CD4-positive, alpha-beta T cell treated with Interleukin-15 for 4 hours (primary cell): ENCODE data around the gene RXRB.

Experiments
- DNase-seq: peaks from one replicate; pipeline ENCODE4 v3.0.0-alpha.2; 2020; ENCODE audit warnings: low spot score

Gene RXRB

DNA sequence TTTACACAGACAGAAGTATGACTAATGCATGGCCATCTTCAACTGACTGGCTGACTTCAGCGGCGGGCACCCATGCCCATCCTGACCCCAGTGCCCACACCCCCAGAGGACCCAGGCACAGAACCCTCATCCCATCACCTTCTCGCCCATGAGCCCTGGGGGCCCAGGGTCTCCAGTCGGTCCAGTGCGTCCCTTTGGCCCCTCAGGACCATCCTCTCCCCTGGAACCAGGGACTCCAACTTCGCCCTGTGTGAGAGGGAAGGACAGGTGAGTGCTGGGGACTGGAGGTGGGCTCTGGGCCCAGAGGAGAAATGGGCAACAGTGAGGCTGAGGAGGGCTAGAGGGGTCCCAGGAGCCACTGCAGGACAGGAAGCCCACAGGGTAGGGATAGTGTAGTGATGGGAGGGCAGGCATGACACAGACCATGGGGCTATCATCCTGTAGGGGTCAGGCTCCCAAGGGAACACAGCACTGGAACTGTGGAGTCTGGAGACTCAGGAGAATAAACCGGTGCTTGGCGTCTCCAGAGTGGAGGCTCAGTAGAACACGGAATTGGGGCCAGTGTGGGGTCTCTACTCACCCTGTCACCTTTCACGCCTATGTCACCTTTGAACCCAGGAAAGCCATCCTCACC, 24.9 kb downstream of the RXRB start:
- no peak for DNase-seq

DNA sequence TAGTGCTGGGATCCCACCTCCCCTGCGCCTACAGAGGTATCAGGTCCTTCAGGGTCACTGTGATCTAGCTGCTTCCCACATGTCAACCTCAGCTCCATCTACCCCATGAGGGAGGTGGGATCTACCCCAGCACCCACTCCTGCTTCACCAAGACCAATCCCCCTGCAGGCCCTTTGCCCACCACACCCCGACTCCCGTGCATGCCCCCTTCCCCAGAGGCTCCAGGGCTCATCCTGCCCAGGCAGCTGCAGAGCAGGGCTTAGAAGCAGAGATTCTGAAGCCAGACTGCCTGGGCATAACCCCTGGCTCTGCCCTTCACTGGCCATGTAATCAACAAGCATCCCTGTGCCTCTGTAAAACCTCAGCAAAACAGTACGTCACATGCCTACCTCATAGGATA, 25.7 kb downstream of the RXRB start:
- DNase-seq, result no peak

DNA sequence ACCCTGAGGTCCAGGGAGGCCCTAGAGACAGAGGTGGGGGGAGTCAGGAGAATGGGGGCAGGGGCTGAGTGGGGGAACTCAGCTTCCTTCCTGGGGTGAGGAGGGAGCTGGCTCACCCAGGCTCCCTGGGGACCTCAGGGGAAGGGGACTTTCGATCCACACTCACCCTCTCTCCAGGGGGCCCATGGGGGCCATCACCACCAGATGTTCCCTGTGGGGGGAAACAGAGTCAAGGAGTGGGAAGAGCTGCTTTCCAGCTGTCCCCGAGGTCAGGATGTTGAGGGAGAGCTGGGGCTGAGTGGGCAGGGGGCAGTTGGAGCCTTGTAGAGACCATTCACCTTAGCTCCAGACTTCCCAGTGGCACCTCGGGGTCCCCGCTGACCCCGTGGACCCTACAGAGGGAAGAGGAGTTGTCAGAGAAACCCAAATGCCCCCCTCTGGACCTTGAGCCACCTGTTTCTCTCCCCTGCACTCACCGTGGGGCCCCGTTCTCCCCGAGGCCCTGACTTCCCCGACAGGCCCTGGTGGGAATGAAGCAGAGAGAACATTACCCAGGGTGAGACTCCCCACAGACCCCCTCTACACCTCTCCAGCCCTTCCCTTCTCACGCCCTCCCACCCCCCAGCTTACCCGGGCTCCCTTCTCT, 26.8 kb downstream of the RXRB start:
- no peak for DNase-seq

GRCh38 chr6:33172688-33173534, 27.6 kb downstream of the RXRB start:
- DNase-seq, result no peak

- no peak for DNase-seq
These were observed 28.4 kb downstream of the RXRB start for GRCh38 chr6:33171880-33172687.

DNA sequence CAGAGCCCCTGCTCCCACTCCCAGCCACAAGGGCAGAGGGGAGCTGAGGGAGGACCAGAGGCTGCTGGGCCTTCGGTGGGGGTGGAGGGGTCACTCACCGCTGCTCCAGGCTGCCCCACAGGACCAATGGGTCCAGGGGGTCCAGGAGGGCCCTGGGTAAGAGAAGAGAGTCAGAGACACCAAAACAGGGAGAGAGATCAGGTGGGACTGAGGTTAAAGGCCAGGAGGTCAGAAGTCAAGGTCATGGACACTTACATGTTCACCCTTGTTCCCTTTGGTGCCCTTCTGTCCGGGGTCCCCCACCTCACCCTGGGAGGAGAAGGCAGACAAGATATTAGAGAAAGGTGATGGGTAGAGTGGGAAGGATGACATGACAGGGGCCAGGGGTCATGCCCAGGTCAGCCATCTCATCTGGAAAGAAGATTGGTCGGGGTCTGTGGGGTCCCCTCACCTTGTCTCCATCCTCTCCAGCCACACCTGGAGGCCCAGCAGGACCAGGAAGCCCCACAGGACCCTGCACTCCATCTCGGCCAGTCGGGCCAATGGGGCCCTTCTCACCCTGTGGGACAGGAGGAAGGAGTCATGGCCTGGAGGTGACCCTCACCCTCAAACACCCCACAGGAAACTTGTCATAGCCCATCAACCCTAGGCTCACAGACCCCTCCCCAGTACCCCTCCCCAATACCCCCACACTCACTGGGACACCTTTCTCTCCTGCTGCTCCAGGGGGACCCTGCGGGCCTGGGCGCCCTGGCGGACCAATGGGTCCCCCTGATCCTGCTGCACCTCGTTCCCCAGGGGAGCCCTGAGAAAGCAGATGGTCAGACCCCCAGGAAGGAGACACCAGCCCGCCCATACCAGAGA, 29.2 kb downstream of the RXRB start:
- DNase-seq, result no peak

DNA sequence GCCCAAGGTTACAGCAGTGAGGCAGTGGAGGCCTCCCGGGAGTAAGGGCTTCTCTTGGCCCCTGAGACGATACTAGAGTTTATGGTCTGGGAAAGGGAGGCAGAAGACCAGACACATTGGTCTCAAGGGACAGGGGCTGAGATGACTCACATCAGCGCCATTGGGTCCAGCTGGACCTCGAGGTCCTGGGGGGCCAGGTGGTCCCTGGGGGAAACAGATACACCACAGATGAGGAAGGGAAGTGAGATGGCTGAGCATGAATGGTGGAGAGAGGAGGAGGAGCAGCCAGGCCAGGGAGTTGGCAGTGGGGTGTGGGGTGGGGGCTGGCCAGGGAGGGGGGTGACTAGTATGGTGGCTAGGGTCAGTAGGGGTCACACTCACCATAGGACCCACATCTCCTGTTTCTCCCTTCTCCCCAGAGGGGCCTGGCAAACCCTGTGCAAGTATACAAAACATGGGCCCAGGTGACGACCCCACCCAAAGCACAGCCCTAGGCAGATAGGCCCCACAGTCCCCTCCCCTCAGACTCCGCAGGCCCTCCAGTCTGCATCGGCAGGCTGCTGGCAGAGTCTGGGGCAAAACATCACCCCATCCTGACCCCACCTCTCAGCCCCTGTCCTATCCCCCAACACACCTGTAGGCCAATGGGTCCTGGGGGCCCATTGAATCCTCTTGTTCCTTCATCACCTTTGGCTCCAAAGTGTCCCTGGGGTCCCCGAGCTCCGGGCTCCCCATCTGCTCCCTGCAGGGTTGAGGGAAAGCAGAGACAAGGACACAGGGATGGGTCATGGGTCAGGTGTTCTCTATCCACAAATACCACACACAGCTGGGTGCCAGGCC, 30.1 kb downstream of the RXRB start:
- DNase-seq, result no peak

DNA sequence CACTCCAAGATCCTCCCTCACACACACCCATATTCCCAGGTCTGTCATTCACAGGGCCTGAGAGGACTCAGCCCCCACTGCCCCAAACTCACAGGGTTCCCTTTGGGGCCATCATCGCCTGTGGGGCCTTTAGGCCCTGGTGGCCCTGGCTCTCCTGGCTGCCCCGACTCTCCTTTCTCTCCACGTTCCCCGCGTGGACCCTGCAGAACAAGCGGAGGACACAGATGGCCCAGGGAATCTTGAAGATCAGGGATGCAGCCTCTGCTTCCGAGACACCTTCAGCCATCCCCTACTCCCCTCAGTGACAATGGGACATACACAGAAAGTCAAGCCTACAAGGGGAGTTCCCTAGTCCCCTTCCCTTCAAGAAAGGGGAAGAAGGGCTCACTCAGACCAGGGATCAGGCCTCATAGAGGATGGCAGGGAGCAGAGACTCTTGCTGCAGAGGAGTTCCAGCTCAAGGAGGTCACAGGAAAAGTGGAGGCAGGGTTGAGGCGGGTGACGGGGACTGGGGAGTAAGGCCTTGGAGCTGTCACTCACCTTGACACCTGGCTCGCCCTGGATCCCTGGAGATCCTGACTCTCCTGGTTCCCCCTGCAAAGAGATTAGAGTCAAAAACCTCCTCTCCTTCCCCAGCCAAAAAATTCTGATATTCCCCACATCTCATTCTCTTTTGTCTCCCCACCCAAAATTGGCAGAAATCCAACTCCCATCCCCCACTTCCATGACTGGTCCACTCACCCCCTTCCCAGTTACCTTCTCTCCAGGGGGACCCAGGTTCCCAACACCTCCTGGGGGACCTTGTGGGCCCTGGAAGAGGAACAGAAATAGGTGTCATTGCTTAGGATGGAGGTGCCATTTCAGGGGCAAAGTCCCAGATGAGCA, 30.9 kb downstream of the RXRB start:
- DNase-seq, result no peak

DNA sequence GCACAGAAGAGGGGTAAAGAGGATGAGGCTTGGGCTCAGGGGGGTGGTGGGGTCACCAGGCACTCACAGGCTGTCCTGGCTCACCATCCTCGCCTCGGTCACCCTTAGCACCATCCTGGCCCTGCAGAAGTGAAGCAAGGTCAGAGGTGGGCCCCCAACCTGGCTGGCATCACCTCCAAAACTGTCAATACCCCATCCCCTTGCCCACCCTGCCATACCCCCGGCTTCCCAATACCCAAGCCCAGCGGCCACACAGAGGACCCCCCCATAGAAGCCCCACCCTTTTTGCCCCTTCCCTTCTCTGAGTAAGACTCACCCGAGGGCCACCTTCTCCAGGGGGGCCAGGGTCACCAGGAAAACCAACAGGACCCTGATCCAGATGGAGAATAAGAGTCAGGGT, 31.8 kb downstream of the RXRB start:
- no peak for DNase-seq

DNA sequence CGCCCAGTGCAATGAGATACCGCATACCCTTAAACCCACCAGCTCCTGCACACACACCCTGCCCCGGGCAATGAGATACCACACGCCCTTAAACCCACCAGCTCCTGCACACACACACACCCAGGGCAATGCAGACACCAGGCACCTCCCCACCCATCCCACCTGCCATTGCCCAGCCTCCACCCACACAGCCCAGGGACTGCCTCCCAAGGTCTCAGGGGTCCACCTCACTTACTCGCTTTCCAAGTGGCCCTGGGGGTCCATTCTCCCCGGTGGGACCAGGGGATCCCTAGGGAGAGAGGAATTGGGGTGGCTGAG, 32.2 kb downstream of the RXRB start:
- DNase-seq, result no peak

GRCh38 chr6:33167374-33168283, 32.8 kb downstream of the RXRB start:
- DNase-seq, result no peak

DNA sequence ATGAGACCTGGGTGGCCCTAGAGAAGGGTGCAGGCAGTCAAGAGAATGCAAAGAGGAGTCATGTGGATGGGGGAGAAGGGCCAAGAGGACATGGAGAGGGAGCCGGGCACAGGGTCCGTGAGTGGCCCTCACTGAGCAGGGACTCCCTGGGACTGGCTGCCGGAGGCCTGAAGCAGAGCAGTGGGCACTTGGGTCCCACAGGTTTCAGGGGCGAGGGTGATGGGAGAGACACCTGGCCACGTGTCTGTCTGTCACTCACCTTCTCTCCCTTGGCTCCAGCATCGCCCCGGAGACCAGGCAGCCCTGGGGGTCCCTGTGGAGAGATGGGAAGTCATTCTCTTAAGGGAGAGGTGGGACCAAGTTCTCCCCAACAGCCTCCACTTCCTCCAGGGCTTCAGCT, 33.7 kb downstream of the RXRB start:
- no peak for DNase-seq

DNA sequence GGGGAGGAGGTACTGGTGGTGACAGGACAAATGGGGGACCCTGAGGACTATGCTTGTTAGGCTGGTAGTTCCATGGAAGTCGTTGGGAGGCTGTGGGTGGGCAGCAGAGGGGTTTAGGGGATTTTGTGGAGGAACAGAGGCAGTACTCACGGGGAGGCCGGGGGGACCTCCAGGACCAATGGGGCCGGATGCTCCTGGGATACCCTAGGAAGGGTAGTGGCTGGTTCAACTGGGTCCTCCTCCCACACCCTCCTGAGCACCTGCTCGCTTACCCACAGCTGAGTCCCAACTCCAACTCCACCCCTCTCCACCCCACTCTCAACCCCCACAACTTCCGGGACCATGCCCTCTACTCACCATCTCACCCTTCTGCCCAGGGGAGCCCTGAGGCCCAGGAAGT, 34.1 kb downstream of the RXRB start:
- DNase-seq, result no peak

GRCh38 chr6:33165581-33166258, 34.7 kb downstream of the RXRB start:
- DNase-seq, result no peak

GRCh38 chr6:33164665-33165373, 35.6 kb downstream of the RXRB start:
- no peak for DNase-seq

DNA sequence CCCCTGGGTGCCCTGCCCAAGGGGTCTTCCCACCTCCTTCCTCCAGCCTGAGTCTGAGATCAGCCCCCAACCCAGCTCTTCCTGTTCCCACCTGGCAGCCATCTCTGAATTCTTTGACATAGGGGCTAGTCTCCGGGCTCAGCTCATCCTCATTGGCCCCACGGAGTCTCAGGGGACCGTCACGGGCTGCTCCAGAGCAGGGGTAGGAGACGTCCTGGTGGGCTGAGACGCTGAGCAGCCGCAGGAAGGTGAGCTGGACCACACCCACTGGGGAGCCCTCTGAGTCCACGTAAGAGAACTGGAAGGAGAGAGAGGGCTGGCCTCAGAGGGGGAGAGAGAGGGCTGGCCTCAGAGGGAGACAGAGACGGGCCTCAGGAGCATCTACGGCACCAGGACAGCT, 36.3 kb downstream of the RXRB start:
- DNase-seq, result no peak

DNA sequence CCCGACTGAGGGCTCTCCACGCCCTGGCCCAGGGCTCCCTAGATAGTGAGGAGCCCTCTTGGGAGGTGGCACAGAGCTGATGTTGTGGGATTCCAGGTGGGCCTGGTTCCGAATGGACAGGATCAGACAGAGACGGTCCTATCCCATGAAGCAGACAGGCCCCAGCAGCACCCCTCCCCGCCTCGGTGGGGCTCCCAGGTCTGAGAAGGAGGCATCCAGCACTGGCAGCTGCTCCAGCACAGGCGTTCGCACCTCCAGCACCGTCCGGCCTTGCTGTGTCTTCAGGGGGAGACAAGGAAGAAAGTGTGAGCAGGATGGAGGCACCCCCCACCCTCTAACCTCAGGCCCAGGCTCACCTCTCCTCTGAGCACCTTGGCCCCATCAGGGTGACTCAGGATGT, 36.9 kb downstream of the RXRB start:
- no peak for DNase-seq
